GM19328 (cell line): ENCODE results near the gene FAM151A.

Experiments used
- ATAC-seq: cut with Tn5 transposase; IDR thresholded peaks from one replicate; pipeline ENCODE4 v1.9.1; 2021; ENCODE audit warnings: mild to moderate bottlenecking, moderate library complexity; ENCODE audit not compliant: unreplicated experiment

Gene FAM151A

DNA sequence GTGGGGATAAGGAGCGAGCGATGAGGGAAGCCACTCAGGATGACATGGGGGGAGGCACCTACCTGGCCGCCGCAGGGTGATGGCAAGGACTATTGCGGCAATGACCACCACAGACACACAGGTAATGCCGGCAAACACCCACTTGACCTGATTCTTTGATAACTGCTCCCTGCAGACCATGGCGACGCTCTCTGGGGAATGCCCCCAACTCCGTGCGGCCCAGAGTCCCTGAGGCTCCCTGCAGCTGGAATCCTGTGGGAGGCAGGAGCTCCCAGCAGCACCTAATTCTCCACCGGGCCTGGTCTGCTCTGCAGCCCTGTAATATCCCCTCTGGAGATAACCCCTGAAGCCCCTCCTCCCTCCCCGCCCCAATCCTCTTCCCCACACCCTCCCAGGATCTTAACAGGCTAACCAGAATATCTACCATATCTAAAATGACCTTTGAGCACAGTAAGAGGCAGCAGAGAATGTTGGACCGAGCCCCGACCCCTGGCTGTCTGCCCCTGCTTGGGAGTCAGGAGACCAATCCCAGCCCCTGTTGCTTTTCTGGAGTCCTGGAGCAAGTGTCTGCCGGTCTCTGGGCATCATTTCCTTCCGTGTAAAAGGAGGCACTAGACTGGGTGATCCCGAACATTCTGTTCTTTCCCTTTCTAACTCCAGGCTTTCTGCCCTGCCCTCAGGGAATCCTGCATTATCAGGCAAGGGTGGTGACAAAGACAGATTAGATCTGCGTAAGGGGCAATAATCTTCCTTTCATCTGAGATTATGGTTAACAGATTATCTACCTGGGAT, at the start of gene FAM151A:
Gene FAM151A (minus strand): TSS at position 310 of the 792 bp plus-strand sequence. CDS start 130 bp downstream, at position 180.
- no peak for ATAC-seq

GRCh38 chr1:54671985-54672608, 48.8 kb upstream of the FAM151A start:
- ATAC-seq: no peak

- no peak for ATAC-seq
Measured at GRCh38 chr1:54668567-54668966, 45.2 kb upstream of the FAM151A start.

DNA sequence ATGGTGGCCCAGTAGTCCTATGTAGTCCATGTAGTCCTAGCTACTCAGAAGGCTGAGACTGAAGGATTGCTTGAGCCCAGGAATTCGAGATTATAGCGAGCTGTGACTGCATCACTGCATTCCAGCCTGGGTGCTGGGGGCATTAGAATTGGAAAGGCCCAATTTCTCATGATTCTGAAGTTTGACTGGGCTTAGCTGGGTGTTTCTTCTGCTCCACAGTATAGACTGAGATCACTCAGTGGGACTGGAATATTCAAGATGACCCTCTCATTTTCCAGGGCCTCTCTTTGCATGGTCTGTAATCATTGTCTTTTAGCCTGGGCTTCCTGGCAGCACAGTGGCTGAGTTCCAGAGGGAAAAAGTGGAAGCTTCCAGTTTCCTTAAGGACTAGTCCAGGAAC, 44.5 kb upstream of the FAM151A start:
- no peak for ATAC-seq

GRCh38 chr1:54666333-54666732, 43.0 kb upstream of the FAM151A start:
- ATAC-seq: no peak

DNA sequence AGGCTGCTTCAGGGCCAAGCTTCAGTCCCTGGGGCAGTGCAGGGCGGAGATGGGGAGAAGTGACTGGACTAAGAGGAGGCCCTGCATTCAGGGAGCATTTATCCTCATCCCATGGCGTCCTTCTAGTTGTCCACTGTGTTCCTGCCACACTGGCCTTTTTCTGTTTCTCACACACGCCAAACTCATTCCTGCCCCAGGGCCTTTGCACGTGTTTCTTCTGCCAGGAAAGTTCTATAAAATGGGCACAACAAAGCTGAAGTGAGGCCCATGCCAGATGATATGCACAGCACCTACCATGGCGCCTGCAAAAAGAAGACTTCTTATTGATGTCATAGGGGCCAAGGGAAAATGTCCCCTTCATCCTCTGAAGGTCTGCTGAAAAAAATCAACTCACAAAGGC, 42.5 kb upstream of the FAM151A start:
- no peak for ATAC-seq

GRCh38 chr1:54664364-54664763, 41.0 kb upstream of the FAM151A start:
- no peak for ATAC-seq

DNA sequence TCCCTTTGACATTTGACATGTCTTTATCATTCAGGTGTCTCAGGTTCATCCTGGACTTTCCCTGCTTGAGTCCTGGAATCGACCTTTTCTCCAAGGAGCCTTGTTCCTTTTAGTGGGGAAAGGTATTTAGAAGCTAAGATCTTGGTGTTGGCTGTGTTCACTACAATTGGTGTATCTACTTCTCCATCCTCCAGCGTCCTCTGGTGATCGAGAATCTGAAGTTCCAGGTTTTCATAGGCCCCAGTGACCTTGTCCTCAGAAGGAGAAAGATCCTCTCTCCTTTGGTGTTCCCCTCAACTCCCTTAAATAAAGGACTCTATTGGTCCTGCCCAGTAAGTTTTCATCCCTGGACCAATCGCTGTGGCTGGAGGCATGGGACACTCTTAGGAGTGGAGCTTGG, 40.4 kb upstream of the FAM151A start:
- ATAC-seq: no peak

- no peak for ATAC-seq
Measured at GRCh38 chr1:54658164-54658913, 35.0 kb upstream of the FAM151A start.

DNA sequence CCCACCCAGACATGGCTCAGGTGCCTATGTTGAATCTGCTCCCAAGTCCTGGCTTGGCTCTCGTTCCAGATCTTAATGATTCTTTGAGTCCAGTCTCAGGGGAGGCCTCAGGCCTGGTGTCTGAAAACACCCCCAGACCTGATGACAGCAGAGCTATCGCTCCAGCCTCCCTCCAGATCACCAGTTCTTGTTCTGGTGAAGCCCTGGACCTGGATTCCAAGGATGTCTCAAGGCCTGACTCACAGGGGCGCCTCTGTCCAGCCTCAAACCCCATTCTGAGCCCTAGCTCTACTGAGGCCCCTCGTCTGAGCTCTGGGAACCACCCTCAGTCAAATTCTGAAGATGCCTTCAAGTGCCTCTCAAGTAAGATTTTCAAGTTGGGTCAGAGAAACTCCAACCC, 29.7 kb upstream of the FAM151A start:
- ATAC-seq: no peak

DNA sequence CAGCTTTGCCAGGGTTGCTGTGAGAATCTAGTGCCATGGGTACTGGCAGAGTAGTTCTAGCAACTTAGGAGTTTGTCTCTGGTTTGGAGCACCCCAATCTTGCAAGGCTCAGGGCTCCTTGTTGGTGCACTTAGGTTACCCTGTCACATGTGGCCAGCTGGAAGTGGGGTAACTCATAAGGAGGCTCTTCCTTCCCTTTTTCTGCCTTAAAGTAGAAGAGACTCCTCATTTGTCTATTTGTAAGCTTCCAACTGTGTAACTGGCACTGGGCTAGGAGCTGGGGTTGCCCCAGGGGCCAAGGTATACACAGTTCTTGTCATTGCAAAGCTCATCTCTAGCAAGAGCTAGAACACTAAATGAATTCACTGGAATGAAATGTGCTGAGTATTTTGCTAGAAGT, 28.8 kb upstream of the FAM151A start:
- no peak for ATAC-seq

DNA sequence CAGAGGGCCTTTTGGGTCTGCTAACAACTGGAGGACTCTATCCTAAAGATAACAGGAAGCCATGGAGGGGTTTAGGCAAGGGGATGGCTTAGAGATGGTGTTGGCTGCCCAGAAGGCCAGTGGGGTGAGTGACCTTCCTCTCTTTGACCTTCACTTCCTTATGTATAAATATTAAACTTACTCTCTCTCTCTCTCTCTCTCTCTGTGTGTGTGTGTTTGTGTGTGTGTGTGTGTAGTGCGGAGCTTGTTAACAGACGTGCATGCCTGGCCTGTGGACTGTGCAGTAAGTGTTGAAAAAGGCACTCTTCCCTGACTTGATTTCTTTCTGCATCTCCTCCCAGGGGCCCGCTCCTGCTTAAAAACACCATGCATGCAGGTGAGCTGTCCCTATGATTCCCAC, 28.3 kb upstream of the FAM151A start:
- ATAC-seq: no peak

- no peak for ATAC-seq
Measured at GRCh38 chr1:54650417-54650816, 27.1 kb upstream of the FAM151A start.

DNA sequence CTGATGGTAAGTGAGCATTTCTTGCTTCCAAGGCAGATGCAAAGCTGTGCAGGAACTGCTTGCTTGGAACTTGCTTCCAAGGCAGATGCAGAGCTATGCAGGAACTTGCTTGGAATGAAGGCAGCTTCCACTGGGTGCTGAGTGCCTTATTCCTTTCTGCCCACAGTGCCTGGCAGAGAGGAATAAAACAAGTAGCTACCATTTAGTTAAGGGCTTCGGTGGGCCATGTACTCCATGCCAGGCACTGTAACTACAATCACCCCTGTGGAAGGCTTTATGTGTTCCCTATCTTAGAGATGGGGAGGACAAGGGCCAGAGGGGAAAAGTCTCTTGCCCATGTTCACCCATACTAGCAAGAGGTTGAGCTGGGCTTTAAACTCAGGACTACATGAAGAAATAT, 26.6 kb upstream of the FAM151A start:
- ATAC-seq: no peak

GRCh38 chr1:54649130-54649898, 26.0 kb upstream of the FAM151A start:
- ATAC-seq: no peak

GRCh38 chr1:54645806-54646676, 22.7 kb upstream of the FAM151A start:
- no peak for ATAC-seq

GRCh38 chr1:54643736-54644135, 20.4 kb upstream of the FAM151A start:
- ATAC-seq: no peak

- ATAC-seq: no peak
Measured at GRCh38 chr1:54640863-54641836, 17.8 kb upstream of the FAM151A start, which contains the start of gene MROH7. TSS of gene MROH7 (plus strand) at chr1:54641786. CDS start at chr1:54652927, 11,141 bp downstream.

DNA sequence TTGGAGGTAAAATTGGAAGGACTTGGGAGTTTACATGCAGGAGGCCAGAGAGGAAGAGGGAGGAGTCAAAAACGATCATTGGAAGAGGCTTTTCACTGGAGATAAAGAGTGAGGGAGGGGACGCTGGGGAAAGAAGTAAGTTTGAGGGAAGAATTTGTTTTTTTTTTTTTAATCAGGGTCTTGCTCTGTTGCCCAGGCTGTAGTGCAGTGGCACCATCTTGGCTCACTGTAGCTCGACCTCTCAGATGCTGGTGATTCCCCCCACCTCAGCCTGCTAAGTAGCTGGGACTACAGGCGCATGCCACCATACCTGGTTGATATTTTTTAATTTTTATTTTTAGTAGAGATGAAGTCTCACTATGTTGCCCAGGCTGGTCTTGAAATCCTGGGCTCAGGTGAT, 17.0 kb upstream of the FAM151A start:
- no peak for ATAC-seq
